Mononuclear cell (primary cell): ENCODE measurements around the gene MYOCOS. TPM values are rescaled to one million over a fixed set of nuclear protein-coding genes. Genes with fewer than 3 reads are reported as not detected.
"Not testable (repeated sequence)": the region's sequence is repeated elsewhere in the genome, so short reads cannot be mapped to it uniquely, and the experiment has no call there.

Experiments used
- H3K27me3 ChIP-seq: 2 replicates; pipeline ENCODE4 v1.6.0; 2011; ENCODE audit warnings: low read length, control low read depth; ENCODE audit not compliant: insufficient read depth
- H3K4me1 ChIP-seq: 2 replicates; pipeline ENCODE4 v1.5.1; 2011; ENCODE audit warnings: mild to moderate bottlenecking, low read length, control low read depth; ENCODE audit not compliant: insufficient read depth
- H3K4me3 ChIP-seq: 2 replicates; pipeline ENCODE4 v1.5.1; 2011; ENCODE audit warnings: mild to moderate bottlenecking, low read length, moderate library complexity
- H3K9me3 ChIP-seq: 2 replicates; pipeline ENCODE4 v1.5.1; 2011; ENCODE audit warnings: low read depth, mild to moderate bottlenecking, control low read depth, low read length
- total RNA-seq: library from RNA; depleted of rRNA; stranded (reverse); fragments of >200 nt; gene quantifications from one replicate; pipeline ENCODE4 v1.2.3, GENCODE V29; 2012

MYOCOS gene
- total RNA-seq, 1 donor = not detected

- no peak overlapping the region for H3K4me3 ChIP-seq
Observed at GRCh38 chr1:171642197-171642596, 20.2 kb downstream of the MYOCOS start.

GRCh38 chr1:171643156-171643555, 21.1 kb downstream of the MYOCOS start:
- H3K4me3 ChIP-seq = no peak overlapping the region
- H3K27me3 ChIP-seq = no peaks in the 10 kb centered on the region
- no peaks in the 10 kb centered on the region for H3K9me3 ChIP-seq
- H3K4me1 ChIP-seq = peaks cover 3% of the 10 kb centered on the region

More at GRCh38 chr1:171642197-171642596, 20.2 kb downstream of the MYOCOS start:
- Histone ChIP-seq H3K27me3 (no peaks in the 10 kb centered on the region), H3K9me3 (no peaks in the 10 kb centered on the region), H3K4me1 (peaks cover 3% of the 10 kb centered on the region)

DNA sequence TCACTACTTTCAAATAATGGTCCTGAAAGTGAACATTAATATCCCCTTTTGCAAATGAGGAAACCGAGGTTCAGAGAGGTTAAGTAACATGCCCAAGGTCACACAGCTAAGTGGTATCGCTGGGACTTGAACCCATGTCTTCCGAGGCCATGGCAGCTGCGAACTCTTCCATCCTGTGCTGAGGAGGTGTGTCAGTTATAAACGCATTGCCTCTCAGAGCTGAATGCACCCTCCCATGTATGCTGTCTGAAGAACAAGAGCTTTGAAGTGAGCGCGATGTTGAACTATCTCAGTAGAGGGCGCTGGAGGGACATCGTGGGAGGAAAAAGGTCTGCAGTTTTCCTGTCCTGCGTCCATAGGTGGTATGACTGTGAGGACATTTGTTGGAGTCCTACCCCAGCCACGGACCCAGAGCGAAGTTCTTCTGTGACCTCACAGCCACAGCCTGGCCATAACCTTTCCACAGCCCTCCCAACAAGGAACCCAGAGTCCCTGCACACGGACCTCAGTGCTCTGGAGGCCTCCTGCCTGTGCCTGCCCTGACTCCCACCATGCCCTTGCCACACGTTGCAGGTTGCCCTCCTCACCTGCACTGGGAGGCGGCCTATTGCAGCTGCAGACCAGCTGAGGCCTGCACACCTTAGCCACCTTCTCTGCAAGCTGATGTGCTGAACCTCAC, 22.9 kb downstream of the MYOCOS start:
- Histone ChIP-seq H3K9me3 (no peaks in the 10 kb centered on the region), H3K27me3 (no peaks in the 10 kb centered on the region), H3K4me1 (peaks cover 3% of the 10 kb centered on the region), H3K4me3 (no peak overlapping the region)

GRCh38 chr1:171645553-171646248, 23.7 kb downstream of the MYOCOS start:
- no peak overlapping the region for H3K4me3 ChIP-seq
- no peaks in the 10 kb centered on the region for H3K27me3 ChIP-seq
- peaks cover 3% of the 10 kb centered on the region for H3K4me1 ChIP-seq
- no peaks in the 10 kb centered on the region for H3K9me3 ChIP-seq

- no peaks in the 10 kb centered on the region for H3K9me3 ChIP-seq
- H3K27me3 ChIP-seq = no peaks in the 10 kb centered on the region
- H3K4me1 ChIP-seq = peaks cover 3% of the 10 kb centered on the region
- no peak overlapping the region for H3K4me3 ChIP-seq
Observed at GRCh38 chr1:171646249-171646560, 24.2 kb downstream of the MYOCOS start.

- H3K4me3 ChIP-seq = no peak within 1 kb of the TSS
- H3K27me3 ChIP-seq = no peaks in the 10 kb centered on the region
- H3K4me1 ChIP-seq = peaks cover 7% of the 10 kb centered on the region
- H3K9me3 ChIP-seq = no peaks in the 10 kb centered on the region
Observed at GRCh38 chr1:171652234-171652822, 30.3 kb downstream of the MYOCOS start, which contains the start of gene MYOC. MYOC (minus strand) TSS chr1:171652688; CDS start chr1:171652611, 77 bp downstream.

DNA sequence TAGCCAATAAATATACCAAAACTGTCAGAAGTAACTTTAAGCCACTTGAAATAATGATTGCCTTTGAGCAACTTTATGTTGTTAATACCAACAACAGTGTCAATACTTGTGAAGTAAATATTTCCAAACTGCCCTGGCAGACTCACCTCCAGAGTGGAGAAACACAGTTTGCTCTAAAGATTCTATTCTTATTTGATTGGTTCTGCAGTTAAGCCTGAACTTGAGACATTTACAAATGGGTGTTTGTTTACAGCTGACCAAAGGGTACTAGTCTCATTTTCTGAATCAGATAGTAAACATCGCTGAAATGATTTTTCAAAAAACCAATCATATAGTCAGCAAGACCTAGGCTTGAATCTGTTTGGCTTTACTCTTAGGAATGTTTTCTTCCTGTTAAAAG, 31.8 kb downstream of the MYOCOS start:
- Histone ChIP-seq H3K27me3 (no peaks in the 10 kb centered on the region), H3K9me3 (no peaks in the 10 kb centered on the region), H3K4me1 (peaks cover 7% of the 10 kb centered on the region), H3K4me3 (no peak overlapping the region)

- Histone ChIP-seq H3K27me3 (no peaks in the 10 kb centered on the region), H3K4me3 (no peak overlapping the region), H3K9me3 (no peaks in the 10 kb centered on the region), H3K4me1 (peaks cover 7% of the 10 kb centered on the region)
Observed at GRCh38 chr1:171654201-171654941, 32.3 kb downstream of the MYOCOS start.

- Histone ChIP-seq H3K4me3 (no peak overlapping the region), H3K27me3 (no peaks in the 10 kb centered on the region), H3K4me1 (peaks cover 7% of the 10 kb centered on the region), H3K9me3 (no peaks in the 10 kb centered on the region)
Observed at GRCh38 chr1:171654942-171655745, 33.1 kb downstream of the MYOCOS start.

DNA sequence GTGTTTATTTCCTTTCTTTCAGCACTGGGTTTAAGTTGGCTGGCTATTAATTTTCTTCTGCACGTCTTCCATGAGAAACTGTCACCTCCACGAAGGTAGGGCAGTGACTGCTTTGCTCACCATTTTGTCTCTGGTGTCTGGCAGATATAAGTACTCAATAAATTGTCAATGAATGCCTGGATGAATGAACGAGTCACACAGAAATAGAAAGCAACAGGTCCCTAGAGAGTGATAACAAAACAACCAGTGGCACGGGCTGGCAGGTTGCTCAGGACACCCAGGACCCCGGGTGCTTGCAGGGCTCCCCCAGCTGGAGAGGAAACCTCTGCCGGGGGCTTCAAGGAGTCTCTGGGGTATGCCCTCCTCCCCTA, 33.7 kb downstream of the MYOCOS start:
- Histone ChIP-seq H3K27me3 (no peaks in the 10 kb centered on the region), H3K9me3 (no peaks in the 10 kb centered on the region), H3K4me3 (no peak overlapping the region), H3K4me1 (peaks cover 7% of the 10 kb centered on the region)

GRCh38 chr1:171656206-171656605, 34.2 kb downstream of the MYOCOS start:
- H3K9me3 ChIP-seq, H3K27me3 ChIP-seq, H3K4me1 ChIP-seq, H3K4me3 ChIP-seq: not testable (repeated sequence)

DNA sequence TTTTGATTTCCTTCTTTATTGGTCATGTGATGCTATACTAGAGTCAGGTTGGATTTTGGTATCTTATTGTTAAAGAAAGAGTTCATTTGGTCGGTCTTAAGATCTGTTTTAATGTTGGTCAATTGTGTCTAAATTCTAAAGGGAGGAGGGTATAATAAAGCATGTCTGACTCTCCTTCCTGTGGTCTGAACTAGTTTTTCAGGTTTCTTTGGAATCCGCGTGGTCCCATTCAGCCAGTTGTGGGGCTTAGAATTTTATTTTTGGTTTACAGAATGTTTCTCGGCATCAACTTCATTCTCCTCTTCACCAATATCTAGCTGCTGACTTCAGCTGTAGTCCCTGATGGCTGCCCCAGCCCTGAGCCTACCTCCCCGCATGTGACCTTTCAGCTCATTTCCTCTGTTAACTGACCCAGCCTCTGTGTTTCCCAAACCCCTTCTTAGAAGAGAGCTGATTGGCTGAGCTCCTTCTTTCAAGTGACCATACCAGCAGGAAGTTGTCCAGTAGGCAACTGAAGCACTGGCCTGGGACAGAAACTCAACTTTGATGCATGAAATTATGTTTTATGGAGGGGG, 39.1 kb downstream of the MYOCOS start:
- Histone ChIP-seq H3K4me3 (no peak overlapping the region), H3K27me3 (no peaks in the 10 kb centered on the region), H3K4me1 (no peaks in the 10 kb centered on the region), H3K9me3 (no peaks in the 10 kb centered on the region)

DNA sequence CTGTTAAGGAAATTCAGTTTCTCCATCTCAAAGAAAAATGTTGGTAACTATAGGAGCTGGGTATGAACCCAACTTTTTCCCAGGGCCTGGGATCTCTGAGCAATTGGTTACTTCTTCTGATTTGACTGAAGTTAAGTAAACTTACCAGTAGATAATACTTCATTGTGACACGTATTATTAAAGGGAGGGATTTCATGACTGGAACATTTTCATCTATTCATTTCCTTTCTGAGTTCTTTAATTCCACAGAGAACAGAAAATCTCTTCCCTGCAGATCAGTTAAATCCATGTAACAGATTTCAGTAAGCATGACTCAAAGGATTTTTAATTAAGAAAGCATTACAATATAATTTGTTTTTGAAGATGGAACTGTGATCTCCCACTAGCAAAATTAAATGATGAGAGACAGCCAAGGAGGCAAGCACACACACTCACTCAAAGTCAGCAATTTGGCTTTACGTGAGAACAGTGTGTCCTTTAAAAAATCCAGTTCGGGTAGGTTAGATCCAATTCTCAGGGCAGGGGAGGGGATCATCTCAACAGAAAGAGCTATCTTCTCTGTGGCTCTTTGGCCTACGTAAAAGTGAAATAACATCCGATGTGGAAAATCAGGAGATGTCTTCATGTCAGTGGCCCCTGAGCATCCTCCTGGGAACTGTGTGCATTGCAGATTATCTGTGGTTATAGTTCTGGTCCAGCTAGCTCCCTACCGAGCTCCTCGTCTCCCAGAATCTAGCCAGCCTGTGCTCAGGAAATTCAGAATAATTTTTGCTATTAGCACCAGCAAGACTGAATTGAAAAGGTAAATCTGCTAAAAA, 41.2 kb downstream of the MYOCOS start:
- Histone ChIP-seq H3K9me3 (no peaks in the 10 kb centered on the region), H3K4me1 (no peaks in the 10 kb centered on the region), H3K27me3 (no peaks in the 10 kb centered on the region), H3K4me3 (no peak overlapping the region)
